Ovary (tissue), 3 donors: ENCODE data around the gene KCNJ6.

Experiments
- EP300 ChIP-seq: sonication (generic); formaldehyde crosslinking; IDR thresholded peaks from one replicate; pipeline ENCODE4 v1.6.1; 2017; ENCODE audit warnings: antibody characterized with exemption
- TF ChIP-seq, protein P1 (sequence below), 3 donors: fragments of 450-650 bp in 2 of 3; fragments of 200-600 bp in 1 of 3; IDR thresholded peaks; one replicate each; pipeline versions ENCODE4 v1.5.1 to v1.8.0; 2016 to 2022; ENCODE audit warnings: antibody characterized with exemption in 3 of 3, mild to moderate bottlenecking in 1 of 3
- donor health status: DM: no; HTN: no; CAD: no.

DNA sequence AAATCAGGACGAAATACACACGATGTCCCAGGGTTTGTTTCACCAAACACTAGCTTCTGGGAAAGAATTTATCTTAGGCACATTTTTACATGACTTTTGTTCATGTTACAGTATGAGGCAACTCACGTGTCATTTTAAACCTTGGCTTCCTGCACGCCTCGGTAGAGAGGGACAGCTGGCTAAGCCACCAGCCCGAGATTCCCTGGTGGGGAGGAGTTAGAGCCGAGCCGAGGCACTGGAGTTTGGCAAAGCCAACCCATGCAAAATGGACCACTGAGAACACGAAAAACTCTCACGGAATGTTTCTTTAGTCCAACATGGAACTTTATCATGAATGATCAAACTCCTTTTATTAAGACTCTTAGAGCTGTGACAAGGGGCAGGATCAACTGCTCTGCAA lies 309.7 kb downstream of the KCNJ6 start:
- TF ChIP-seq, protein P1, sequence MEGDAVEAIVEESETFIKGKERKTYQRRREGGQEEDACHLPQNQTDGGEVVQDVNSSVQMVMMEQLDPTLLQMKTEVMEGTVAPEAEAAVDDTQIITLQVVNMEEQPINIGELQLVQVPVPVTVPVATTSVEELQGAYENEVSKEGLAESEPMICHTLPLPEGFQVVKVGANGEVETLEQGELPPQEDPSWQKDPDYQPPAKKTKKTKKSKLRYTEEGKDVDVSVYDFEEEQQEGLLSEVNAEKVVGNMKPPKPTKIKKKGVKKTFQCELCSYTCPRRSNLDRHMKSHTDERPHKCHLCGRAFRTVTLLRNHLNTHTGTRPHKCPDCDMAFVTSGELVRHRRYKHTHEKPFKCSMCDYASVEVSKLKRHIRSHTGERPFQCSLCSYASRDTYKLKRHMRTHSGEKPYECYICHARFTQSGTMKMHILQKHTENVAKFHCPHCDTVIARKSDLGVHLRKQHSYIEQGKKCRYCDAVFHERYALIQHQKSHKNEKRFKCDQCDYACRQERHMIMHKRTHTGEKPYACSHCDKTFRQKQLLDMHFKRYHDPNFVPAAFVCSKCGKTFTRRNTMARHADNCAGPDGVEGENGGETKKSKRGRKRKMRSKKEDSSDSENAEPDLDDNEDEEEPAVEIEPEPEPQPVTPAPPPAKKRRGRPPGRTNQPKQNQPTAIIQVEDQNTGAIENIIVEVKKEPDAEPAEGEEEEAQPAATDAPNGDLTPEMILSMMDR (IDR thresholded peaks at IDR 0.05): no peak
- TF ChIP-seq EP300: no peak
